Parathyroid adenoma (tissue), 2 donors: ENCODE measurements around the gene BANK1.

Experiments used
- H2AFZ ChIP-seq: fragments of 300-600 bp; sonication (generic); one replicate; pipeline ENCODE4 v1.7.0; 2017; ENCODE audit warnings: antibody characterized with exemption, mild to moderate bottlenecking
- H3K27ac ChIP-seq: fragments of 300-600 bp; sonication (generic); one replicate; pipeline ENCODE4 v1.7.0; 2017
- H3K27me3 ChIP-seq: fragments of 300-600 bp; sonication (generic); one replicate; pipeline ENCODE4 v1.7.0; 2017; ENCODE audit warnings: low read length; ENCODE audit not compliant: control insufficient read depth, insufficient read depth
- H3K36me3 ChIP-seq: fragments of 300-600 bp; sonication (generic); one replicate; pipeline ENCODE4 v1.7.0; 2017; ENCODE audit warnings: low read length; ENCODE audit not compliant: control insufficient read depth, insufficient read depth
- H3K4me1 ChIP-seq: fragments of 300-600 bp; sonication (generic); one replicate; pipeline ENCODE4 v1.7.0; 2017; ENCODE audit warnings: control low read depth
- H3K4me2 ChIP-seq: fragments of 300-600 bp; sonication (generic); one replicate; pipeline ENCODE4 v1.7.0; 2017; ENCODE audit warnings: low read length
- H3K4me3 ChIP-seq: fragments of 300-600 bp; sonication (generic); one replicate; pipeline ENCODE4 v1.7.0; 2017; ENCODE audit warnings: low read depth, low read length
- H3K79me2 ChIP-seq: fragments of 300-600 bp; sonication (generic); one replicate; pipeline ENCODE4 v1.7.0; 2017; ENCODE audit warnings: control low read depth
- H3K9ac ChIP-seq: fragments of 300-600 bp; sonication (generic); one replicate; pipeline ENCODE4 v1.7.0; 2017; ENCODE audit warnings: mild to moderate bottlenecking
- H3K9me3 ChIP-seq: fragments of 300-600 bp; sonication (generic); one replicate; pipeline ENCODE4 v1.7.0; 2017; ENCODE audit warnings: low read length; ENCODE audit not compliant: control insufficient read depth
- CTCF ChIP-seq: fragments of 300-600 bp; sonication (generic); IDR thresholded peaks from one replicate; pipeline ENCODE4 v1.7.0; 2017; ENCODE audit warnings: antibody characterized with exemption, mild to moderate bottlenecking
- donor health status: primary hyperparathyroidism.

BANK1 gene

GRCh38 chr4:102061133-102061532 is 270.6 kb downstream of the BANK1 start:
- no peak overlapping the region for H3K9ac ChIP-seq
- no peak for TF ChIP-seq CTCF
- no peak overlapping the region for H3K27ac ChIP-seq
- no peaks in the 10 kb centered on the region for H3K79me2 ChIP-seq
- no peaks in the 10 kb centered on the region for H3K27me3 ChIP-seq
- H3K4me2 ChIP-seq = no peak overlapping the region
- no peaks in the 10 kb centered on the region for H3K4me1 ChIP-seq
- no peaks in the 10 kb centered on the region for H3K9me3 ChIP-seq
- H3K4me3 ChIP-seq = no peak overlapping the region
- H2AFZ ChIP-seq = no peak overlapping the region
- no peaks in the 10 kb centered on the region for H3K36me3 ChIP-seq

- Histone ChIP-seq H2AFZ (no peak overlapping the region), H3K27me3 (no peaks in the 10 kb centered on the region), H3K9me3 (no peaks in the 10 kb centered on the region), H3K79me2 (no peaks in the 10 kb centered on the region), H3K4me3 (no peak overlapping the region), H3K27ac (no peak overlapping the region), H3K4me1 (no peaks in the 10 kb centered on the region), H3K36me3 (no peaks in the 10 kb centered on the region), H3K4me2 (no peak overlapping the region), H3K9ac (no peak overlapping the region)
- TF ChIP-seq CTCF = no peak
These were observed 274.4 kb downstream of the BANK1 start for GRCh38 chr4:102064747-102065442.

- no peak for TF ChIP-seq CTCF
- Histone ChIP-seq H3K27ac (no peak overlapping the region), H3K4me3 (no peak overlapping the region), H3K9me3 (no peaks in the 10 kb centered on the region), H2AFZ (no peak overlapping the region), H3K36me3 (no peaks in the 10 kb centered on the region), H3K9ac (no peak overlapping the region), H3K79me2 (no peaks in the 10 kb centered on the region), H3K27me3 (no peaks in the 10 kb centered on the region), H3K4me2 (no peak overlapping the region), H3K4me1 (no peaks in the 10 kb centered on the region)
These were observed 286.1 kb downstream of the BANK1 start for GRCh38 chr4:102076622-102077021.

GRCh38 chr4:102080184-102080583 is 289.7 kb downstream of the BANK1 start:
- no peaks in the 10 kb centered on the region for H3K27me3 ChIP-seq
- H3K27ac ChIP-seq = no peak overlapping the region
- H3K4me2 ChIP-seq = no peak overlapping the region
- no peak for TF ChIP-seq CTCF
- H2AFZ ChIP-seq = no peak overlapping the region
- H3K4me1 ChIP-seq = no peaks in the 10 kb centered on the region
- H3K9ac ChIP-seq = no peak overlapping the region
- no peaks in the 10 kb centered on the region for H3K36me3 ChIP-seq
- H3K4me3 ChIP-seq = no peak overlapping the region
- H3K9me3 ChIP-seq = no peaks in the 10 kb centered on the region
- H3K79me2 ChIP-seq = no peaks in the 10 kb centered on the region
